GM12878 (cell line): ENCODE data around the gene SLC5A6. TPM values are rescaled to one million over a fixed set of nuclear protein-coding genes. Genes with fewer than 3 reads are reported as not detected.

Source experiments
- ATAC-seq: fragments of 200-7000 bp; cut with Tn5 transposase; 3 replicates; pipeline ENCODE4 v1.9.1; 2020; ENCODE audit warnings: mild to moderate bottlenecking, moderate library complexity
- BruUV-seq: library from RNA; stranded (reverse); fragments of 400-500 nt; replicated peaks from 2 replicates; lab custom pipeline; 2021; lab: Mats Ljungman, UMichigan
- CTCF ChIA-PET: fragments of 300-600 bp; sonication (Branson Sonifier 250); formaldehyde crosslinking; extraction: SDS; loops from one replicate; lab custom pipeline; 2021; ENCODE audit warnings: inconsistent platforms; lab: Yijun Ruan, JAX
- POLR2A ChIA-PET: fragments of 350-600 bp; formaldehyde crosslinking; extraction: SDS; loops from one replicate; lab custom pipeline; 2021; ENCODE audit warnings: inconsistent platforms; lab: Charles Lee
- RAD21 ChIA-PET: fragments of 300-600 bp; sonication (Branson Sonifier 250); formaldehyde crosslinking; loops from one replicate; lab custom pipeline; 2023; ENCODE audit warnings: antibody characterized with exemption; ENCODE audit not compliant: unreplicated experiment; lab: Charles Lee
- SMC1A ChIA-PET: fragments of 300-600 bp; sonication (Branson Sonifier 250); formaldehyde crosslinking; loops from one replicate; lab custom pipeline; 2023; ENCODE audit not compliant: unreplicated experiment, uncharacterized antibody; lab: Charles Lee
- DNase-seq: peaks from one replicate; pipeline ENCODE4 v3.0.0-alpha.2; 2011; ENCODE audit warnings: low read depth, low spot score
- FAIRE-seq: peaks from 3 replicates; lab custom pipeline; 2011; peaks lifted over from hg19 to GRCh38; lab: Jason Lieb, UNC
- H2AFZ ChIP-seq: 2 replicates; pipeline ENCODE4 v1.6.0; 2011; ENCODE audit warnings: low read depth, low read length, control low read depth; ENCODE audit not compliant: control insufficient read depth
- H3K27ac ChIP-seq: 2 replicates; pipeline ENCODE4 v1.5.1; 2011; ENCODE audit warnings: control low read depth; ENCODE audit not compliant: control insufficient read depth, insufficient read depth
- H3K27me3 ChIP-seq, 2 experiments: replicated peaks in 1 of 2; 2 replicates each; pipeline versions ENCODE4 v1.6.0 to v1.6.1; 2011; ENCODE audit warnings: low read length in 1 of 2; ENCODE audit not compliant: control insufficient read depth in 2 of 2, insufficient read depth in 2 of 2
- H3K36me3 ChIP-seq, 2 experiments: 2 replicates each; pipeline ENCODE4 v1.5.1; 2011; ENCODE audit warnings: low read length in 1 of 2; ENCODE audit not compliant: control insufficient read depth in 2 of 2, insufficient read depth in 2 of 2
- H3K4me1 ChIP-seq: 2 replicates; pipeline ENCODE4 v1.6.1; 2011; ENCODE audit warnings: mild to moderate bottlenecking, low read length, moderate library complexity, mixed read lengths; ENCODE audit not compliant: control insufficient read depth, insufficient read depth
- H3K4me2 ChIP-seq: 2 replicates; pipeline ENCODE4 v1.6.0; 2011; ENCODE audit warnings: control low read depth; ENCODE audit not compliant: control insufficient read depth, insufficient read depth
- H3K4me3 ChIP-seq: fragments of 200-600 bp; sonication (generic); 2 replicates; pipeline ENCODE4 v1.5.1; 2016
- H3K79me2 ChIP-seq: 2 replicates; pipeline ENCODE4 v1.6.0; 2011; ENCODE audit warnings: low read length; ENCODE audit not compliant: control insufficient read depth, insufficient read depth
- H3K9ac ChIP-seq: 2 replicates; pipeline ENCODE4 v1.8.0; 2011; ENCODE audit warnings: low read length, control low read depth, mixed read lengths; ENCODE audit not compliant: control insufficient read depth, insufficient read depth
- H3K9me3 ChIP-seq: replicated peaks from 3 replicates; pipeline ENCODE4 v1.5.1; 2011; ENCODE audit warnings: mild to moderate bottlenecking, low read length; ENCODE audit not compliant: control insufficient read depth, insufficient read depth
- H4K20me1 ChIP-seq: 2 replicates; pipeline ENCODE4 v1.6.0; 2011; ENCODE audit not compliant: control insufficient read depth, insufficient read depth
- CTCF ChIP-seq, 3 experiments: IDR thresholded peaks in 2 of 3; conservative IDR thresholded peaks in 1 of 3; 2 replicates each; pipeline ENCODE4 v1.5.1; 2011; ENCODE audit warnings: low read depth in 3 of 3, low read length in 3 of 3, mild to moderate bottlenecking in 3 of 3, control low read depth in 2 of 3, moderate library complexity in 2 of 3, inconsistent platforms in 1 of 3, mixed read lengths in 1 of 3; ENCODE audit not compliant: control insufficient read depth in 2 of 3, insufficient read depth in 1 of 3; ENCODE audit errors: extremely low read depth in 1 of 3
- KDM1A ChIP-seq: fragments of 200-600 bp; sonication (generic); IDR thresholded peaks from 2 replicates; pipeline ENCODE4 v1.6.1; 2016; ENCODE audit warnings: borderline replicate concordance
- POU2F2 ChIP-seq: IDR thresholded peaks from 3 replicates; pipeline ENCODE4 v1.6.1; 2011; ENCODE audit warnings: low read depth, mild to moderate bottlenecking, low read length, borderline replicate concordance
- RAD21 ChIP-seq: IDR thresholded peaks from 2 replicates; pipeline ENCODE4 v1.6.1; 2011; ENCODE audit warnings: mild to moderate bottlenecking, low read depth, low read length, moderate library complexity; ENCODE audit not compliant: insufficient read depth
- RAD51 ChIP-seq: fragments of 450-650 bp; IDR thresholded peaks from 2 replicates; pipeline ENCODE4 v1.6.1; 2016; ENCODE audit warnings: moderate library complexity, mild to moderate bottlenecking, inconsistent platforms
- RUNX3 ChIP-seq: IDR thresholded peaks from 2 replicates; pipeline ENCODE4 v1.6.1; 2012; ENCODE audit warnings: low read length, inconsistent platforms
- SMC3 ChIP-seq: IDR thresholded peaks from 2 replicates; pipeline ENCODE4 v1.6.1; 2011; ENCODE audit warnings: low read length, improper control_type of control experiment, borderline replicate concordance
- YY1 ChIP-seq: IDR thresholded peaks from 2 replicates; pipeline ENCODE4 v1.6.1; 2011; ENCODE audit warnings: low read depth, mild to moderate bottlenecking, low read length
- WGBS: methylation state at CpG from one replicate; pipeline ENCODE4 v1.1.6; 2016; ENCODE audit warnings: low lambda C conversion rate; ENCODE audit not compliant: insufficient replicate concordance, insufficient coverage; ENCODE audit errors: missing lambda C conversion rate; 5-methylcytosine and 5-hydroxymethylcytosine counted together
- in situ Hi-C: fragments of 300-500 bp; cut with MboI; formaldehyde crosslinking; loops from 9 replicates; pipeline ENCODE4 v1.14.3; 2018; ENCODE audit warnings: mixed read lengths
- intact Hi-C: fragments of 100-400 bp; cut with micrococcal nuclease; formaldehyde crosslinking; loops from one replicate; pipeline ENCODE4 v1.14.2; 2022; ENCODE audit not compliant: unreplicated experiment
- polyA plus RNA-seq, 11 experiments: library from polyadenylated mRNA; depleted of rRNA in 4 of 11; unstranded in 6 of 11; stranded (reverse) in 5 of 11; fragments of >200 nt; fragmentation: Nextera tagmentation in 4 of 11; fragmentation: Illumina TruSeq in 1 of 11; extraction: Ambion mirVana in 4 of 11; extraction: Trizol in 1 of 11; gene quantifications; 1 replicate in 1 of 11; 2 replicates in 10 of 11; pipeline versions ENCODE4 v1.2.1 to v1.2.3, GENCODE V29; 2011 to 2016; ENCODE audit warnings: inconsistent platforms in 2 of 11, missing spikeins in 2 of 11, low read depth in 1 of 11
- total RNA-seq, 4 experiments: library from RNA; depleted of rRNA in 3 of 4; stranded (reverse); fragments of >200 nt in 3 of 4; fragmentation: Illumina TruSeq in 1 of 4; extraction: Trizol in 1 of 4; gene quantifications; 2 replicates each; pipeline versions ENCODE4 v1.2.1 to v1.2.3, GENCODE V29; 2013 to 2021
- TF ChIP-seq, protein P1 (sequence below): IDR thresholded peaks from 2 replicates; pipeline ENCODE4 v1.6.1; 2012; ENCODE audit warnings: low read length, inconsistent platforms

The SLC5A6 gene
- total and polyA plus RNA-seq, 10 of the 15 experiments (the other 5 are each of a cell fraction or from before 2014, with no cell fraction given), result 13.1 to 101 (median 55.3) TPM

- ATAC-seq (no peak), FAIRE-seq (no peak)
- WGBS, result 19% methylated on average over 12 of the region's 13 CpGs
- H3K4me2 ChIP-seq, result no peak overlapping the region
- ChIA-PET RAD21 (interaction anchor here (1.5 kb wide), 1 partner anchor 28 kb away, joined by 8 read pairs; no protein-coding TSS in a partner anchor), CTCF (interaction anchor here (0.6 to 5.0 kb wide), 5 partner anchors 9 to 153 kb away, joined by 3 to 58 read pairs (median 3); partner anchors contain the start of gene TRIM54), SMC1A (interaction anchor here (1.2 to 1.6 kb wide), 2 partner anchors 30 to 52 kb away, joined by 3 to 7 read pairs; no protein-coding TSS in a partner anchor), POLR2A (no interaction called here)
- no peaks in the 10 kb centered on the region for H4K20me1 ChIP-seq
- no peak overlapping the region for H3K9ac ChIP-seq
- intact Hi-C loops, result no loop called here
- H3K79me2 ChIP-seq, result no peaks in the 10 kb centered on the region
- H3K4me1 ChIP-seq, result no peaks in the 10 kb centered on the region
- BruUV-seq, result no TSS peak
- H3K4me3 ChIP-seq, result no peak overlapping the region
- no peak overlapping the region for H2AFZ ChIP-seq
- H3K27ac ChIP-seq, result no peak overlapping the region
- no peaks in the 10 kb centered on the region for H3K36me3 ChIP-seq
- TF ChIP-seq POU2F2, result no peak
- TF ChIP-seq, all 136 proteins: peak for 0
- in situ Hi-C loops, result no loop called here
- Histone ChIP-seq H3K9me3 (no peaks in the 10 kb centered on the region), H3K27me3 (peaks cover 2 to 4% of the 10 kb centered on the region in 2 experiments; a peak in 3 of 4 replicates)
- DNase-seq, result no peak
These were observed 38.7 kb upstream of the SLC5A6 start for GRCh38 chr2:27250652-27251379.

GRCh38 chr2:27249891-27250651, 38.0 kb upstream of the SLC5A6 start:
- BruUV-seq, result no TSS peak
- peak overlapping the region; percentile 50 for H2AFZ ChIP-seq
- ChIA-PET SMC1A (interaction anchor here (1.6 to 2.6 kb wide), 2 partner anchors 29 to 30 kb away, joined by 7 to 12 read pairs; no protein-coding TSS in a partner anchor), POLR2A (interaction anchor here (0.5 kb wide), 1 partner anchor 79 kb away, joined by 6 read pairs; no protein-coding TSS in a partner anchor), CTCF (interaction anchor here (0.7 to 5.0 kb wide), 6 partner anchors 13 to 98 kb away, joined by 3 to 58 read pairs (median 3); partner anchors contain the start of gene TRIM54), RAD21 (interaction anchor here (1.2 to 1.5 kb wide), 3 partner anchors 29 to 433 kb away, joined by 3 to 8 read pairs (median 3); no protein-coding TSS in a partner anchor)
- H4K20me1 ChIP-seq, result no peaks in the 10 kb centered on the region
- no peaks in the 10 kb centered on the region for H3K4me1 ChIP-seq
- H3K36me3 ChIP-seq, result no peaks in the 10 kb centered on the region
- intact Hi-C loops, result no loop called here
- FAIRE-seq (no peak), DNase-seq (no peak), ATAC-seq (peak; percentile 88)
- H3K9ac ChIP-seq, result no peak overlapping the region
- peaks cover 2 to 4% of the 10 kb centered on the region in 2 experiments; a peak in 3 of 4 replicates for H3K27me3 ChIP-seq
- H3K79me2 ChIP-seq, result no peaks in the 10 kb centered on the region
- H3K4me3 ChIP-seq, result no peak overlapping the region
- H3K4me2 ChIP-seq, result no peak overlapping the region
- TF ChIP-seq CTCF (IDR thresholded peaks at IDR 0.05 in 2 of 3, conservative IDR thresholded peaks at IDR 0.05 in 1 of 3; ENCODE audit: control insufficient read depth in 2 of 3, extremely low read depth in 1 of 3, insufficient read depth in 1 of 3, low read depth in 3 of 3, low read length in 3 of 3), result peak; percentile 66 to 79 (median 66)
- TF ChIP-seq RAD51, result no peak
- peak; percentile 57 for TF ChIP-seq RUNX3
- peak; percentile 81 for TF ChIP-seq RAD21
- peak; percentile 59; the same call in 1 of the 2 replicates for TF ChIP-seq SMC3
- peak; percentile 53; the same call in 1 of the 2 replicates for TF ChIP-seq YY1
- TF ChIP-seq, protein P1, sequence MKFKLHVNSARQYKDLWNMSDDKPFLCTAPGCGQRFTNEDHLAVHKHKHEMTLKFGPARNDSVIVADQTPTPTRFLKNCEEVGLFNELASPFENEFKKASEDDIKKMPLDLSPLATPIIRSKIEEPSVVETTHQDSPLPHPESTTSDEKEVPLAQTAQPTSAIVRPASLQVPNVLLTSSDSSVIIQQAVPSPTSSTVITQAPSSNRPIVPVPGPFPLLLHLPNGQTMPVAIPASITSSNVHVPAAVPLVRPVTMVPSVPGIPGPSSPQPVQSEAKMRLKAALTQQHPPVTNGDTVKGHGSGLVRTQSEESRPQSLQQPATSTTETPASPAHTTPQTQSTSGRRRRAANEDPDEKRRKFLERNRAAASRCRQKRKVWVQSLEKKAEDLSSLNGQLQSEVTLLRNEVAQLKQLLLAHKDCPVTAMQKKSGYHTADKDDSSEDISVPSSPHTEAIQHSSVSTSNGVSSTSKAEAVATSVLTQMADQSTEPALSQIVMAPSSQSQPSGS, result no peak
- TF ChIP-seq KDM1A, result no peak
- in situ Hi-C loops, result no loop called here
- WGBS, result 23% methylated on average over 20 of the region's 22 CpGs
- H3K27ac ChIP-seq, result no peak overlapping the region
- no peaks in the 10 kb centered on the region for H3K9me3 ChIP-seq
